ENCODE measurements around the gene PHIP.
A peak's percentile ranks its signal among the peaks of the same experiment; 100 is the strongest.

Gene PHIP

DNA sequence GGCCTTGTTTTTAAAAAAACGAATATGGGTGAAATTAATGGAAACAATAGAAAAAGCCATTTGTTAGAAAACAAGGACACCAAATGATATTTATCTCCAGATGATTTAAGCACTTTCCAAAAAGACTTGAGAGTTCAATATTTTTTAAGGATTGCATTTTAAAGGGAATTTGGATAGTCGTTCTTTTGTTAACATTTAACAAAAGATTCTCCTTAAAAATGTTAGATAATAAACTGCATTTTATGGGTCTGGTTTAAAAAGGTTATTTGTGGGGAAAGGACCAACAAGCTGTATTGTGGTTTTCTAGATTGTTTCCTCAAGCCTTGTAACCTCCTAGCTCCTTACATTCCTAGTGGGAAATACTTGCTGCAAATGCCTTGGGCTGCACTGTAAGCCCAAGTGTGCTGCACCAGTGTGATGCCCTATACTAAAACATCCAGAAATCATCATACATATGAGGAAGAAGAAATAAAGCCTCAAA lies 1.5 kb upstream of the PHIP start:
- Mint-ChIP-seq H3K27ac (no peak overlapping the region), H3K4me1 (peaks cover 6 to 16% of the 10 kb centered on the region in 2 donors), H3K4me3 (peak overlapping the region; percentile 91 to 97), H3K27me3 (peaks cover 5 to 7% of the 10 kb centered on the region in 2 donors), H3K9me3 (no peaks in the 10 kb centered on the region), H3K36me3 (peaks cover 4 to 9% of the 10 kb centered on the region in 2 donors)
- DNase-seq (no peak), ATAC-seq (replicated peaks) (no peak)

DNA sequence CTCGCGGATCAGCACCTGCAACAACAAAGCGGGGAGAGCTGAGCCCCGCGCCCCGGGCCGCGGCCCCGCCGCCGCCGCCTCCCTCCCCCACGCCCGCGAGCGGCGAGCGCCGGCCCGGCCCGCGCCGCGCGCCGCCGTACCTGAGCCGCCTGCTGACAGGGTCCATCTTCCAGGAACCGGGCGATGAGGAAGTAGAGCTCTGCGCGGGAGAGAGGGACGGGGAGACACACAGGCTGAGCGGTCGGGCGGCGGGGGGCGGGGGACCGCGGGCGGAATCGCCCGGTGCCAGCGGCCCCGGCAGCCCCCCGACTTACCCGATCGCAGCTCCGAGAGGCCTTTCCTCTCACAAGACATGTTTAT lies 359 bp downstream of the PHIP start:
- Mint-ChIP-seq H3K4me3 (peak overlapping the region; percentile 91 to 97), H3K4me1 (peaks cover 4 to 16% of the 10 kb centered on the region in 2 donors), H3K9me3 (no peaks in the 10 kb centered on the region), H3K36me3 (peaks cover 4 to 15% of the 10 kb centered on the region in 2 donors), H3K27me3 (peaks cover 0 to 3% of the 10 kb centered on the region in 2 donors), H3K27ac (peak overlapping the region; percentile 98)
- ATAC-seq (replicated peaks) = peak; percentile 53 to 56
- no peak for DNase-seq

DNA sequence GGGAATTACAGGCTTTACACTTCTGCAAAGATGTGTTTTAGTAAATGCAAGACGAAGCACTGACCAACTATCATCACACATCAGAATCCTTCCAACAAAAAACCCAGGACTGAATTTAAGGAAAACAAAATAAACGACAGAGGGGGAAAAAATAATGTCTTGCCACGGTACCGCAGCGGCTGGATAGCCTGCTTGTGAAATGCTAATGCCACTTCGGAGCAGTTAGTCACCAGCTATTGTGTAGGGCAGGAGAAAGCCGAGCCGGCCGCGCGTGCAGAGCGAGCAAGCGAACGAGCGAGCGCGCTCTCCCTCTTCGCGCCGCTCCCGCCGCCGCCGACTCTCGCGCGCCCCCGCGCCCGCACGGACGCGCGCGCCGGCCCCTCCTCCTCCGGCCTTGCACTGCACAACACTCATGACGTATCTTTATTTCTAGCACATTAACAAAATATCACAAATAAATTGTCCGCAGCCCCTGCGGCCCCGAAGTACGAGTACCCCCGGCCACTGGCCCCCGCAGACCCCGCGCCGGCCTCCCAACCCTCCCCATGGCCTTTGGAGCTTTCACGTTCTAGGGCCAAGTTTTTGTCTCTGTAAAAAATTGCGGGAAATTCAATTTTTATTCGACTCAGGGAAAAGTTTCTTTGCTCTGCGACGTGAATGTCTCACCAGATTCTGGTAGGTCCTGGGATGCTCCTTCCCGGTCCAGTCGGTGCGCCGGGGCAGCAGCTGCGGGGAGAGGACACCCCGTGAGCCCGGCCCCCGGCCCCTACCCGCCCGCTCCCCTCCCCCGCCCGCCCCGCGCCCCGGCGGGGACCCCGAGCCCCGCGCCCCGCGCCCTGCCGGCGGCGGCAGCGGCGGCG lies 1.0 kb downstream of the PHIP start:
- peaks cover 5 to 23% of the 10 kb centered on the region in 2 donors for H3K4me1 Mint-ChIP-seq

DNA sequence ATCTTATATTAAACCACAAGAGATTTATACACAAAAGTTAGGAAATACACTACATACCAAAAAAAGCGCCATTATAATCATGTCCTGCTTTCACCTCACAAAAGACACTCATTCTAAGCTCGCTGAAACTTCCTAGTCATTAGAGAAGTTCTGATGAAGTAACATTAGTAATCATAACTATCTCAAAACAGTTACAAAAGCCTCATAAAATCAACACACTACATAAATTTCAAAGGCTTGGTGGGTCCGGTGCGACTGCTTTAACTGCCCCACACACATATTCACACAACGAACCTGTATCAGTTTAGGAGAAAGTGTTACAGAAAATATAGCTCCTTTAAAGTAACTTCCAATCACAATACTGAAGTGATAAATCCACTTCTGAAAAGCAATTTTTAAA lies 1.9 kb downstream of the PHIP start:
- H3K9me3 Mint-ChIP-seq = no peaks in the 10 kb centered on the region
- peak overlapping the region; percentile 89 to 91 for H3K4me3 Mint-ChIP-seq
- H3K36me3 Mint-ChIP-seq = peaks cover 4 to 21% of the 10 kb centered on the region in 2 donors
- H3K27me3 Mint-ChIP-seq = no peaks in the 10 kb centered on the region
- peak overlapping the region; percentile 92 for H3K27ac Mint-ChIP-seq
- DNase-seq (no peak), ATAC-seq (replicated peaks) (no peak)
- H3K4me1 Mint-ChIP-seq = peaks cover 7 to 24% of the 10 kb centered on the region in 2 donors

More for the DNA sequence above, 1.0 kb downstream of the PHIP start:
- ATAC-seq (replicated peaks) (peak; percentile 64 to 68), DNase-seq (peak; percentile 88)
- Mint-ChIP-seq H3K36me3 (peaks cover 4 to 20% of the 10 kb centered on the region in 2 donors), H3K9me3 (no peaks in the 10 kb centered on the region), H3K27me3 (peaks cover 0 to 3% of the 10 kb centered on the region in 2 donors), H3K4me3 (peak overlapping the region; percentile 89 to 91), H3K27ac (peak overlapping the region; percentile 92)

DNA sequence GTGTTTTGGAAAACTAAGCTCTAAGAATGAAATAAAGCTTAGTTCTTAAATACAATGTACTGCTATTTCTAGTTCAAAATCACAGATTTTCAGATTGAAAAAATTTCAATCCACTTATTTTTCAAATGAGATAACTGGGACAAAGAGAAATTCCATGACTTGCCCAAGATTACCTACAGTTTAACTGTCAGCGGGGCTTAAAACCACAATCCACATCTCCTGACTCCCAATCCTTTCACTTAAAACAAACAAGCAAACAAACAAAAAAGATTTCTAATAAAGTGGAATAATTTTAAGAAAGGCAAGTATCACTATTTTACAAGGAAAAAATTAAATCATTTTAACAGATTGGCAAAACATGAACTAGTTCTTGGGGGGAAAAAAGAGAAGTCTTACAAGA lies 4.2 kb downstream of the PHIP start:
- H3K4me3 Mint-ChIP-seq = peak overlapping the region in 1 of 2 donors; percentile 35
- ATAC-seq (replicated peaks) = no peak

DNA sequence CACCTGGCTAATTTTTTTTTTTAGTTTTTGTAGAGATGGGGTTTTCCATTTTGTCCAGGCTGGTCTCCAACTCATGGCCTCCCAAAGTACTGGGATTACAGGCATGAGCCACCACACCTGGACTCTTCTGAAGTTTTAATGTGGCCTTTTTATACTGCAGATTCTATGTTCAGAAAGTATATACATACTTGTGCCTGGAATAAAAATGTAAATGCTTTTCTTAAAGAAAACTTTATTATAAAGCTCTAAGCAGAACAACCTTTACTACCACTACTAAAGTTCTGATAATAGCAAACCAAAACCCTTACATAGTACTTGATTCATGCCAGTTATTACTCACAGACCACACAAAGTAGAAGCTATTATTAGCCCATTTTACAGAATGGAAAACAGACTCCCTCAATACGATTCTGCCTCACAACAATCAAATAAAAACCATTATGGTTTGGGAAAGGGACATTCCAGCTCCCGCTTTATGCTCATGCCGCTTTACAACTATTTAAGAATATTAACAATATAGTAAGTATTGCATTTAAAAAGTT lies 5.3 kb downstream of the PHIP start:
- Mint-ChIP-seq H3K27me3 (no peaks in the 10 kb centered on the region), H3K4me1 (peaks cover 13 to 35% of the 10 kb centered on the region in 2 donors), H3K4me3 (peak overlapping the region in 1 of 2 donors; percentile 57), H3K27ac (no peak overlapping the region), H3K36me3 (peaks cover 2 to 26% of the 10 kb centered on the region in 2 donors), H3K9me3 (no peaks in the 10 kb centered on the region)
- ATAC-seq (replicated peaks) (no peak), DNase-seq (no peak)

More for the DNA sequence above, 4.2 kb downstream of the PHIP start:
- H3K9me3 Mint-ChIP-seq = no peaks in the 10 kb centered on the region
- H3K27ac Mint-ChIP-seq = no peak overlapping the region
- peaks cover 4 to 25% of the 10 kb centered on the region in 2 donors for H3K36me3 Mint-ChIP-seq
- DNase-seq = no peak
- H3K4me1 Mint-ChIP-seq = peaks cover 13 to 35% of the 10 kb centered on the region in 2 donors
- no peaks in the 10 kb centered on the region for H3K27me3 Mint-ChIP-seq

DNA sequence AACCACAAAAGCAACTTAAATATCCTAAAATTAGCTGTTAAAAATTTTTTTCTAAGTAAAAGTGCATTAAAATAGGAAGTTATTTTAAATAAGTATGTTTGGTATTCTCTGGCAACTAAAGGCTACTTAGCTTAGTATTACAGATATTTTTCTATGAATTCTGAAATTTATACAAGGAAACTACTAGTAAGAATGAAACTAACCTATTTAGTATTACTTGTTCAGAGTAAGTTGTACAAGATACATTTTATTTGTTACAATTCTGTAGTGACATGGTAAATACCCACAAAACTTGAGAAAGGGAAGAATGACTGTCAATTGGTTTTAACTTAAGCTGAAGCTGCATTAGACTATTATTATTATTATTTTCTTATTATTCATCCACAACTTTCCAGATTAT lies 6.5 kb downstream of the PHIP start:
- Mint-ChIP-seq H3K27me3 (no peaks in the 10 kb centered on the region), H3K27ac (no peak overlapping the region), H3K9me3 (no peaks in the 10 kb centered on the region)

DNA sequence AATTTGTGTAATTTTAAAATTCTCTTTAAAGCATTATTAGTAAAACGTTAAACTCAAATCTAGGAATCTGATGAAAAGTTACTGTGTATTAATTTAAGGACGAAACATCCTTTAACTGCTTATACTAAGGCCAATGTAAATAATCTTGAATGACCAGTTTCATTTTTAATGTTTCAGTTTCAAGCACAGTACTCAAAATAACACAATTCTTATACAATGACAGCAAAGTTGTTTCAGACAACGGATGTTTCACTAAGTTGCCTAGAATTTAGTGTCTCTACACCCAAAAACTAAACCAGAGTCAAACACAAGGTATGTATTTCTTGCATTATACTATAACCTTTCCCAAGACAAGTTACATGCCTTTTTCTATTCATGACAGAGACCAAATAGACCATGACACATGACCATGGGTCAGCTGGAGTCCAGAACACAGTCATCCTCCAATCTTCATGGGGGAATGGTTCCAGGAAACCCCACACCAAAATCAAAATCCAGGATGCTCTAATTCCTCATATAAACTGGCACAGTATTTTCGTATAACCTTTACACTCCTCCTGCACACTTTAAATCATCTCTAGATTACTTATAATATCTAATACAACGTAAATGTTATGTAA lies 7.7 kb downstream of the PHIP start:
- Mint-ChIP-seq H3K4me1 (peaks cover 13 to 35% of the 10 kb centered on the region in 2 donors), H3K36me3 (peaks cover 6 to 24% of the 10 kb centered on the region in 2 donors), H3K9me3 (no peaks in the 10 kb centered on the region), H3K4me3 (no peak overlapping the region), H3K27me3 (no peaks in the 10 kb centered on the region), H3K27ac (no peak overlapping the region)
- DNase-seq (no peak), ATAC-seq (replicated peaks) (no peak)

More for the DNA sequence above, 6.5 kb downstream of the PHIP start:
- Mint-ChIP-seq H3K4me3 (no peak overlapping the region), H3K36me3 (peaks cover 4 to 30% of the 10 kb centered on the region in 2 donors), H3K4me1 (peaks cover 15 to 36% of the 10 kb centered on the region in 2 donors)
- ATAC-seq (replicated peaks) (peak; percentile 64 to 67), DNase-seq (no peak)

DNA sequence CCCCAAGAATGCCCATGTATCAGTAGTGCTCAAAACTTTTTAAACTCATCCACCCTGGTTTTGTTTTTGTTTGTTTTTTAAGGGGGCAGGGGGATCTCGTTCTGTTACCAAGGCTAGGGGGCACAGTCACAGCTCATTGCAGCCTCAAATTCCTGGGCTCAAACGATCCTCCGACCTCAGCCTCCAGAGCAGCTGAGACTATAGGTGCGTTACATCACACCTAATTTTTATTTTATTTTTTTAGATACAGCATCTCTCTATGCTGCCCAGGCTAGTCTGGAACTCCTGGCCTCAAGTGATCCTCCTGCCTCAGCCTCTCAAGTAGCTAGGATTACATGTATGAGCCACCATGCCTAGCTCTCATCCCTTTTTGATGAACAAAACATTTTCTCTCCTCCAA lies 11.2 kb downstream of the PHIP start:
- DNase-seq (no peak), ATAC-seq (replicated peaks) (no peak)
- no peak overlapping the region for H3K4me3 Mint-ChIP-seq
- H3K36me3 Mint-ChIP-seq = peaks cover 6 to 13% of the 10 kb centered on the region in 2 donors
- H3K9me3 Mint-ChIP-seq = no peaks in the 10 kb centered on the region
- H3K27ac Mint-ChIP-seq = peak overlapping the region; percentile 59
- H3K4me1 Mint-ChIP-seq = peaks cover 11 to 22% of the 10 kb centered on the region in 2 donors
- H3K27me3 Mint-ChIP-seq = no peaks in the 10 kb centered on the region

DNA sequence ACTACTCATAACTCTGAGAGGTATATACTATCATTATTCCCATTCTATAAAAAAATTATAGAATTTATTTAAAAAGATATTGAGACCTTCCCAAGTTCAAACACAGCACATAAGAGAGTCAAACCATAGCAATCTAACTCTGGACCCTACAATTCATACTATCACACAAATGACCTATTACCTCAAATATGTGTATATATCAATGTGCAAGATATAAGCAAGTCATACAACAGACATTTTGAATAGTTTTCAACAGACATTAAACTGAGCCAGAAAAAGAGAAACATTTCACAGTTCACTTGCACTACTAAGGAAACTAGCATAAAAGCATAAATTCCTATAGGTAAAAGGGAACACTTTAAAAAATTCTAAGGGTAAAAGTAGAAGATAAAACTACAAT lies 11.7 kb downstream of the PHIP start:
- Mint-ChIP-seq H3K36me3 (peaks cover 6 to 13% of the 10 kb centered on the region in 2 donors), H3K4me3 (no peak overlapping the region), H3K9me3 (no peaks in the 10 kb centered on the region), H3K4me1 (peaks cover 11 to 22% of the 10 kb centered on the region in 2 donors), H3K27me3 (no peaks in the 10 kb centered on the region), H3K27ac (no peak overlapping the region)
- ATAC-seq (replicated peaks) (no peak), DNase-seq (no peak)

DNA sequence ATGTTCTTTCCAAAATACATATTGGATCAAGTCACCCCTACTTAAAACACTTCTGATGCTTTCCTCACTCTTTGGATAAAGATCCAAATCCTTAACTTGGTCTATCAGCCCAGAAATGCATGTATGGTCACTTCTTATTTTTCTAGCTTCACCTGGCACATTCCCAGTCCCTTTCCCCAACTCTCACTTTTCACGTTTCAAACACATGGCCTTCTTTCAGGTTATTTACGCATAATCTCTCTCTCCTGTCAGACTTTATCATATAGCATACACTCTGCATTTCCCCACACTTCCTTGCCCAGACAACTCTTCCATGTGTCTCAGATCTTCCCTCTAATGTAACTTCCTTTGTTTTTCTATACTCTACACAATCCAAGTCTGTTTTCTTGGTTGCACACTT lies 12.8 kb downstream of the PHIP start:
- H3K27ac Mint-ChIP-seq = no peak overlapping the region
- no peak for ATAC-seq (replicated peaks)
- H3K36me3 Mint-ChIP-seq = peaks cover 6 to 8% of the 10 kb centered on the region in 2 donors
- DNase-seq = no peak
- no peaks in the 10 kb centered on the region for H3K9me3 Mint-ChIP-seq
- H3K27me3 Mint-ChIP-seq = no peaks in the 10 kb centered on the region
- peaks cover 4 to 11% of the 10 kb centered on the region in 2 donors for H3K4me1 Mint-ChIP-seq
- H3K4me3 Mint-ChIP-seq = no peak overlapping the region

DNA sequence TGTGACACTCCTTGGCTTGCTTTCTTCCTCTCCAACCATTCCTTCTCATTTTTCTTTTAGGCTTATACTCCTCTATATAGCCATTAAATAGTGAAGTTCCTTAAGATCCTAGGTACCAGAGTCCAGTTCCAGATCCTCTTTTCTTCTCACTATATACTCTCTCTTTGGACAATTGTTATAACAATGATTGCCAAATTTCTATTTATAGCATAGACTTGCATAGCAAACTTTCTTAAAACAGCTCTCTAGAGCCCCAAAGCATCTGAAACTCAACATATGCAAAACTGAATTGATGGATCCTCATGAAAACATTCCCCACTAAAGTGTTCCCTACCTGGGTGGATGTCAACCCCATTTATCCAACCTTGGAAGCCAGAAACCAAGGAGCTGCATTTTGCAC lies 13.4 kb downstream of the PHIP start:
- no peak overlapping the region for H3K4me3 Mint-ChIP-seq
- no peaks in the 10 kb centered on the region for H3K27me3 Mint-ChIP-seq
- no peaks in the 10 kb centered on the region for H3K9me3 Mint-ChIP-seq
- no peak overlapping the region for H3K27ac Mint-ChIP-seq
- peaks cover 7 to 11% of the 10 kb centered on the region in 2 donors for H3K36me3 Mint-ChIP-seq
- ATAC-seq (replicated peaks) = peak in 1 of 2 donors; percentile 14
- H3K4me1 Mint-ChIP-seq = peaks cover 3 to 10% of the 10 kb centered on the region in 2 donors
- DNase-seq = no peak

DNA sequence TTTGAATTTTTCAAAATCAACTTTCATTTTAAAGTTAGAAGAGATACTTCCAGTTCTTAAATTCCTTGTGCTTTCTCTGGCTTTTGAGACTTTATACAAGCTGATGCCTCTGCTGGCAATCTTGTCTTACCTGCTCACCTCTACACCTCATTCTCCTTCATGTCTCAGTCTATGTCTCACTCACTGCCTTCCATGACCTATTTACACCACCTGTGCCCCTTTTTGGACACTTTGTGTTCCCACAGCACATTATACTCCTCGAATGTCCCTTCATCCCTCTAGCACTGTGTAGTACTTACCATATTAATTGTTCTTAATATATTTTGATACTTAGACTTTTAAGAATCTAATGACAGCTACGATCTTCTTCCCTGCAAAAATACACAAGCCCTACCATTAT lies 15.3 kb downstream of the PHIP start:
- peaks cover 3 to 10% of the 10 kb centered on the region in 2 donors for H3K4me1 Mint-ChIP-seq
- no peaks in the 10 kb centered on the region for H3K27me3 Mint-ChIP-seq
- H3K9me3 Mint-ChIP-seq = no peaks in the 10 kb centered on the region
- H3K27ac Mint-ChIP-seq = no peak overlapping the region
- H3K36me3 Mint-ChIP-seq = peaks cover 10 to 15% of the 10 kb centered on the region in 2 donors
- no peak for DNase-seq
- no peak for ATAC-seq (replicated peaks)
- no peak overlapping the region for H3K4me3 Mint-ChIP-seq

DNA sequence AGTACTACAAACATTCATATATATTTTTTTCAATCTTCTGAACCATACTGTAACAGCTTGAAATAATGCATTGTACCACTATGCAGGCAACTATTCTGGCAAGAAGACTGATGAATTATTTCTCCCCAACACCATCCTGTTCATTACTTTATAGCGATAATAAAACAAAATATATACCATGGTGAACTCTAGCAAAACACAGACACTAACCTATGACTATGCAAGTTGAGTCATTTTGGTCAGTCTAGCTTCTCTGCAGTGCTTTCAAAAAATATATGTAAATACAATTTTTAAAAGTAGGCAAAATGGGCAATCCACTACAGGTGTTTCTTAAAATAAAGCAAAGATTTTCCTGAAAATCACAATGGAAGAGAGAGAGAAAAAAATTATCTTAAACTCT lies 20.3 kb downstream of the PHIP start:
- H3K27me3 Mint-ChIP-seq = no peaks in the 10 kb centered on the region
- peaks cover 4 to 9% of the 10 kb centered on the region in 2 donors for H3K4me1 Mint-ChIP-seq
- H3K9me3 Mint-ChIP-seq = no peaks in the 10 kb centered on the region
- no peak overlapping the region for H3K4me3 Mint-ChIP-seq
- no peak overlapping the region for H3K27ac Mint-ChIP-seq
- no peak for ATAC-seq (replicated peaks)
- peaks cover 24 to 32% of the 10 kb centered on the region in 2 donors for H3K36me3 Mint-ChIP-seq
- no peak for DNase-seq

Data from stimulated activated naive B cell treated with anti-CD40 and anti-IgM and Interleukin-4, amounts not matched to agents 10 μg/mL and 1 μg/mL and 100 μg/mL, for 72 hours (primary cell).